ENCODE results near the gene MUC5B.
"Not testable (repeated sequence)": the region's sequence is repeated elsewhere in the genome, so short reads cannot be mapped to it uniquely, and the experiment has no call there.

MUC5B gene, protein sequence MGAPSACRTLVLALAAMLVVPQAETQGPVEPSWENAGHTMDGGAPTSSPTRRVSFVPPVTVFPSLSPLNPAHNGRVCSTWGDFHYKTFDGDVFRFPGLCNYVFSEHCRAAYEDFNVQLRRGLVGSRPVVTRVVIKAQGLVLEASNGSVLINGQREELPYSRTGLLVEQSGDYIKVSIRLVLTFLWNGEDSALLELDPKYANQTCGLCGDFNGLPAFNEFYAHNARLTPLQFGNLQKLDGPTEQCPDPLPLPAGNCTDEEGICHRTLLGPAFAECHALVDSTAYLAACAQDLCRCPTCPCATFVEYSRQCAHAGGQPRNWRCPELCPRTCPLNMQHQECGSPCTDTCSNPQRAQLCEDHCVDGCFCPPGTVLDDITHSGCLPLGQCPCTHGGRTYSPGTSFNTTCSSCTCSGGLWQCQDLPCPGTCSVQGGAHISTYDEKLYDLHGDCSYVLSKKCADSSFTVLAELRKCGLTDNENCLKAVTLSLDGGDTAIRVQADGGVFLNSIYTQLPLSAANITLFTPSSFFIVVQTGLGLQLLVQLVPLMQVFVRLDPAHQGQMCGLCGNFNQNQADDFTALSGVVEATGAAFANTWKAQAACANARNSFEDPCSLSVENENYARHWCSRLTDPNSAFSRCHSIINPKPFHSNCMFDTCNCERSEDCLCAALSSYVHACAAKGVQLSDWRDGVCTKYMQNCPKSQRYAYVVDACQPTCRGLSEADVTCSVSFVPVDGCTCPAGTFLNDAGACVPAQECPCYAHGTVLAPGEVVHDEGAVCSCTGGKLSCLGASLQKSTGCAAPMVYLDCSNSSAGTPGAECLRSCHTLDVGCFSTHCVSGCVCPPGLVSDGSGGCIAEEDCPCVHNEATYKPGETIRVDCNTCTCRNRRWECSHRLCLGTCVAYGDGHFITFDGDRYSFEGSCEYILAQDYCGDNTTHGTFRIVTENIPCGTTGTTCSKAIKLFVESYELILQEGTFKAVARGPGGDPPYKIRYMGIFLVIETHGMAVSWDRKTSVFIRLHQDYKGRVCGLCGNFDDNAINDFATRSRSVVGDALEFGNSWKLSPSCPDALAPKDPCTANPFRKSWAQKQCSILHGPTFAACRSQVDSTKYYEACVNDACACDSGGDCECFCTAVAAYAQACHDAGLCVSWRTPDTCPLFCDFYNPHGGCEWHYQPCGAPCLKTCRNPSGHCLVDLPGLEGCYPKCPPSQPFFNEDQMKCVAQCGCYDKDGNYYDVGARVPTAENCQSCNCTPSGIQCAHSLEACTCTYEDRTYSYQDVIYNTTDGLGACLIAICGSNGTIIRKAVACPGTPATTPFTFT (N-terminal part only)

DNA sequence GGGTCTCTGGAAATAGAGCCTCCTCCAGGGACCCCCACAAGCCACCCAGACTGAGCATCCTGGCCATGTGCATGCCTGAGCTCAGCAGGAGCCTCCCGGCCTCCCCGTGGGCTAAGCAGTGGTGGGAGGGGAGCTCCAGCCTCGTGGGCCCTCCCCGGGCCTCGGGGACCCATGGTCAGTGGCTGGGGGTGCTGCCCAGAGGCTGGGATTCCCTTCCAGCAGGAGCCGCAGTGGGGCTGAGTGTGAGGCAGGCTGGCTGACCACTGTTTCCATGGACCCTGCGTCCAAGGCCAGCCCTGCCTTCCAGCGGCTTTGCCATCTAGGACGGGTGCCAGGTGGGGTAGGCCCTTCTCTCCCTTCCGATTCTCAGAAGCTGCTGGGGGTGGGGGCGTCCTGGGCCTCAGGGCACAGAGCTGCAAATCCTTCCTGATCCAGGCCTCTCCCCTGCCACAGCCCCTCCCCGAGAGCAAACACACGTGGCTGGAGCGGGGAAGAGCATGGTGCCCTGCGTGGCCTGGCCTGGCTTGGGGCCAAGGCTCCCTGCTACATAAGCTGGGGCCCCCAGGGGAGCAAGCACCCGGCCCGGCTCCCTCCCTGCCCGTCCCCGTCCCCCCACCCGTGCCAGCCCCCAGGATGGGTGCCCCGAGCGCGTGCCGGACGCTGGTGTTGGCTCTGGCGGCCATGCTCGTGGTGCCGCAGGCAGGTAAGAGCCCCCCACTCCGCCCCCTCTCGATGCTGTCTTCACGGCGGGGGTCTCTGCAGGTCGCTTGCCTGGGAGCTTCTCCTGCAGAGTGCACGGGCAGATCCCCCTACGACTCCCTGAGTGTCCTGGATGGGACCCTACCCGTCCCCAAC lies at the start of gene MUC5B:
MUC5B (plus strand) TSS at position 576 of the 855 bp plus-strand sequence; CDS start at position 634, 58 bp downstream.
- DNase-seq = no peak

DNA sequence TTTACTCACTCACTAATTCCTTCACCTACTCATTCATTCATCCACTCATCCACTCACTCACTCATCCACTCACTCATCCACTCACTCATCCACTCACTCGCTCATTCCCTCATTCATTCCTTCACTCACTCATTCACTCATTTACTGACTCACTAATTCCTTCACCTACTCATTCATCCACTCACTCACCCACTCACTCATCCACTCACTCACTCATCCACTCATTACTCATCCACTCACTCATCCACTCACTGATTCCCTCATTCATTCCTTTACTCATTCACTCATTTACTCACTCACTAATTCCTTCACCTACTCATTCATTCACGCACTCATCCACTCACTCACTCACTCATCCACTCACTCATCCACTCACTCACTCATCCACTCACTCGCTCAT lies 49.5 kb upstream of the MUC5B start:
- not testable (repeated sequence) for DNase-seq

DNA sequence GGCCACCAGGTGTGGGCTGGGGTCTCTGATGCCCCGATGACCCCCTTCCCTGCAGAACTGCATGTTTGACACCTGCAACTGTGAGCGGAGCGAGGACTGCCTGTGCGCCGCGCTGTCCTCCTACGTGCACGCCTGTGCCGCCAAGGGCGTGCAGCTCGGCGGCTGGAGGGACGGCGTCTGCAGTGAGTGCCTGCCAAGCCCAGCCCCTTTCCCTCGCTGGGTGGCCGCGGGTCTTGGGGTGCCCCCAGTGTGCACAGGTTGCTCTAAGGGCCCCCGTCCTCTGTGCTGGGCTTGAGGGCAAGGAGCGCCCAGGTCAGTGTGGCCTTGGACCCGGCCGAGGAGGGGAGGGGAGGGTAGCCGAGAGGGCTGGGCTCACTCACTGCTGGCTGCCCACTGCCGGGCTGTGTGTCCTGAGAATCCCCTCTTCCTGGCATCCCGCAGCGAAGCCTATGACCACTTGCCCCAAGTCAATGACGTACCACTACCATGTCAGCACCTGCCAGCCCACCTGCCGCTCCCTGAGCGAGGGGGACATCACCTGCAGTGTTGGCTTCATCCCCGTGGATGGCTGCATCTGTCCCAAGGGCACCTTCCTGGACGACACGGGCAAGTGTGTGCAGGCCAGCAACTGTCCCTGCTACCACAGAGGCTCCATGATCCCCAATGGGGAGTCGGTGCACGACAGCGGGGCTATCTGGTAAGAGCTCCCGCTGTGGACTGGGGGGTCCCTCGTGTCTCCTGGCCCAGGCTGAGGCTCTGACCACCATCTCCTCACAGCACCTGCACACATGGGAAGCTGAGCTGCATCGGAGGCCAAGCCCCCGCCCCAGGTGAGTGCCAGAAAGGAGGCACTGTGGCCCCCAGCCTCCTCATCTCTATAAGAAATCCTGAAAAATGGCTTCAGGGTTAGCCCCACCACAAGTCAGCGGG lies 48.2 kb upstream of the MUC5B start:
- DNase-seq = no peak

DNA sequence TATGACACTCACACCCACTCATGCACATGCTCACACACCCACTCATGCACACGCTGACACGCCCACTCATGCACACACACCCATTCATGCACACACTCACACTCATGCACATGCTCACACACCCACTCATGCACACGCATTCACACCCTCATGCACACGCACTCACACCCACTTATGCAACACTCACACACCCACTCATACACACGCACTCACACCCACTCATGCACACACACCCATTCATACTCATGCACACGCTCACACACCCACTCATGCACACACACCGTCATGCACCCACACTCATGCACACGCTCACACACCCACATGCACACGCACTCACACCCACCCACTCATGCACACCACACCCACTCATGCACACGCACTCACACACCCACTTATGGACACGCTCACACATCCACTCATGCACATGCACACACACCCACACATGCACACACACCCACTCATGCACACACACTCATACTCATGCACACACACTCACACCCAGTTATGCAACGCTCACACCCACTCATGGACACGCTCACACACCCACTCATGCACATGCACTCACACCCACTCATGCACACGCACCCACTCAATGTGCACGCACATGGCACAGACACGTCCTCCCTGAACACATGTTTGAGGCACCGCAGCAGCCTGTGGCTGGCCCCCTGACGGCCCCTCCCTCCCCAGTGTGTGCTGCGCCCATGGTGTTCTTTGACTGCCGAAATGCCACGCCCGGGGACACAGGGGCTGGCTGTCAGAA lies 47.2 kb upstream of the MUC5B start:
- no peak for DNase-seq

DNA sequence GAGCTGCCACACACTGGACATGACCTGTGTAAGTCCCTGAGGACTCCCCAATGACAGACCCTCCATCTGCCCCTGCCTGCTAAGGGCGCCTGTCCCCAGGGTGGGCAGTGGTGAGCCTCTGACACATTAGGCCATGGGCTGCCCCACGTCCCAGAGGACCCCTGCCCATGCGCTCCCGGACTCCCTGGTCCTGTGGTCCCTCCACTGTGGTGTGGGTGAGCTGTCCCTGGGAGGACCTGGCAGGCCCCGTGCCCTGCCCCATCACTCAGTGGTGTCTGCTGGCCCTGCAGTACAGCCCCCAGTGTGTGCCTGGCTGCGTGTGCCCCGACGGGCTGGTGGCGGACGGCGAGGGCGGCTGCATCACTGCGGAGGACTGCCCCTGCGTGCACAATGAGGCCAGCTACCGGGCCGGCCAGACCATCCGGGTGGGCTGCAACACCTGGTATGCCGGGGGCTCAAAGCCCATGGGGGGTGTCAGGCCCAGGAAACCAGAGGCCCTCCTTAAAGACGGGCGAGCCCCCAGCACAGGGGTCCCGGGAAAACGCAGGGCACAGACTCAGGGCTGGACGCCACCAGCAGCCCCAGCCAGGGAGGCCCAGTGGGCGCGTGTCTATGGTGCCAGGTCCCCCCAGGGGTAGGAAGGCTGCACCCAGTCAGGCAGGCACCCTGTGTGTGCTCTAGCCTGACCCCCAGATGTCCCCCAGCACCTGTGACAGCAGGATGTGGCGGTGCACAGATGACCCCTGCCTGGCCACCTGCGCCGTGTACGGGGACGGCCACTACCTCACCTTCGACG lies 46.4 kb upstream of the MUC5B start:
- DNase-seq = no peak

DNA sequence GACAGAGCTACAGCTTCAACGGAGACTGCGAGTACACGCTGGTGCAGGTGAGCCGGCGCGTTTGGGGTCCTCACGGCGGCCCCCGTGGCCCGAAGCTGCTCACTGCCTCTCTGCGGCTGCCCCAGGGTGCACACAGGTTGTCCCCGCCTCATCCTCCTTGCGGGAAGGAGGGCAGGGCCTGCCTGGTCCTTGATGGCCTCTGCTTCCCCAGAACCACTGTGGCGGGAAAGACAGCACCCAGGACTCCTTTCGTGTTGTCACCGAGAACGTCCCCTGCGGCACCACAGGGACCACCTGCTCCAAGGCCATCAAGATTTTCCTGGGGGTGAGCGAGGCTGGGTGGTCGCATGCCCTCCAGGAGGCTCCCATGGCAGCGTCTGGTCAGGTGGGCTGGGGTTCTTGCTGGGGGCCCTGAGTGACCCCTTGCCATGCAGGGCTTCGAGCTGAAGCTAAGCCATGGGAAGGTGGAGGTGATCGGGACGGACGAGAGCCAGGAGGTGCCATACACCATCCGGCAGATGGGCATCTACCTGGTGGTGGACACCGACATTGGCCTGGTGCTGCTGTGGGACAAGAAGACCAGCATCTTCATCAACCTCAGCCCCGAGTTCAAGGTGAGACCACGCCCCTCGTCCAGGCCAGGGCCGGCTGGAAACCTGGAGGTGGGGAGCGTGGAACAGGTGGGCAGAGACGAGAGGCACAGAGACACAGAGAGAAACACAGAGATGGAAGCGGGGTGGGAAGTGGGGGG lies 45.7 kb upstream of the MUC5B start:
- no peak for DNase-seq

DNA sequence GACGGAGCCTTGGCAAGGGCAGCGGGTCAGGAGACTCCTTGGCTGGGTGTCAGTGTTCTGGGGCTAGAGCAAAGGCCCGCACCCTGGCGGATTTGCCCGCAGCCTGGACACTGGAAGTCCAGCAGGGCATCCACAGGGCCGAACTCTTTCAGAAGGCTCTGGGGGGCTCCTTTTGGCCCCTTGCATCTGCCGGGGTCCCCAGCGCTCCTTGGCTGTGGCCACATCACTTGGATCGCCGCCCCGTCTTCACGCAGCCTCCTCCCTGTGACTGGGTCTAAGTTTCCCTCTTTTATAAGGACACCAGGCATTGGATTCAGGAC lies 45.1 kb upstream of the MUC5B start:
- no peak for DNase-seq

DNA sequence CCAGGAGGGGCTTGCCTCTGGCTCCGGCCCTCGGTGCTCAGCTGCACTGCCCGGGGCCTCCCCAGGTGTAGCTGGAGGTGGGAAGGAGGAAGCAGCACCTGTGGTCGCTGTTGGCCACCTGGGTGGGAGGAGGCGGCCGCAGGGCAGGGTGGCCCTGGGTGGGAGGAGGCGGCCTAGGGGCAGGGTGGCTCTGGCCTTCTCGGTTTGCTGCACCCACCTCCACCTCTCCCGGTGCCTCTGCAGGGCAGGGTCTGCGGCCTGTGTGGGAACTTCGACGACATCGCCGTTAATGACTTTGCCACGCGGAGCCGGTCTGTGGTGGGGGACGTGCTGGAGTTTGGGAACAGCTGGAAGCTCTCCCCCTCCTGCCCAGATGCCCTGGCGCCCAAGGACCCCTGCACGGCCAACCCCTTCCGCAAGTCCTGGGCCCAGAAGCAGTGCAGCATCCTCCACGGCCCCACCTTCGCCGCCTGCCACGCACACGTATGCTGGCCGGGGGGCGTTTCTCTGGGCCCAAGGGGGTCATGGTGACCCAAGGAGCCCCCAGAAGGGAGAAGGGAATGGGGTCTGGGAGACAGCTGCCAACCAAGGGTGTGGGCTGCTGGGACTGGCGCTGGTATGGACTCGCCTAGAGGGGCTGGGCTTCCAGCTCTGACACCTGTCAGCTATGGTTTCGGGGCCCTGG lies 44.5 kb upstream of the MUC5B start:
- no peak for DNase-seq

DNA sequence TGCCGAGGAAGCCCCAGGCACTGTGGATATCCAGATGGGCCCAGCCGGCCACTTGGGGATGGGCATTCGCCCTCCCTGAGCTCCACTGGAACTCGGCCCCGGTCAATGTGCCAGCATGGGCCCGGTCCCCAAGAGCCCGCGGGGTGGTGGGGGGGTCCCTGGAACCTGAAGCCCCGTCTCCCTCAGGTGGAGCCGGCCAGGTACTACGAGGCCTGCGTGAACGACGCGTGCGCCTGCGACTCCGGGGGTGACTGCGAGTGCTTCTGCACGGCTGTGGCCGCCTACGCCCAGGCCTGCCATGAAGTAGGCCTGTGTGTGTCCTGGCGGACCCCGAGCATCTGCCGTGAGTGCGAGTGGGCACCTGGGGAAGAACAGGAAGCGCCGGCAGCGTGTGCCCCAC lies 44.0 kb upstream of the MUC5B start:
- DNase-seq = no peak

DNA sequence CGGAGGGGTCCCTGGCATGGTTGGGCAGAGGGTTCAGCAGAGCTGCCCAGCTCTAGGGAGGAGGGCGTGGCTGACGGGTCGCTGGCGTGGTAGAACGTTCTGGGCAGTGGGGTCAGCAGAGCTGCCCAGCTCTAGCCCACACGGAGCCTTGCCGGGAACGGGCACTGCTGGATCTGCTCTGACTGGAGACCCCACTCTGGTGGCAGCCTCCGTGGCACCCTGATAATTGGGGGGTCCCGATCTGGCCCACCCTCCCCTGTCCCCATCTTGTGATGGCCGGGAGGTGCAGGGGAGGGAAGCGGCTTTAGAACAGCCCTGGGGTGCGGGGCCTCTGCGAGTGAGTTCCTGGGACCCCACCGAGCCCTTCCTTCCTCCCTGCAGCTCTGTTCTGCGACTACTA lies 43.2 kb upstream of the MUC5B start:
- DNase-seq = no peak

DNA sequence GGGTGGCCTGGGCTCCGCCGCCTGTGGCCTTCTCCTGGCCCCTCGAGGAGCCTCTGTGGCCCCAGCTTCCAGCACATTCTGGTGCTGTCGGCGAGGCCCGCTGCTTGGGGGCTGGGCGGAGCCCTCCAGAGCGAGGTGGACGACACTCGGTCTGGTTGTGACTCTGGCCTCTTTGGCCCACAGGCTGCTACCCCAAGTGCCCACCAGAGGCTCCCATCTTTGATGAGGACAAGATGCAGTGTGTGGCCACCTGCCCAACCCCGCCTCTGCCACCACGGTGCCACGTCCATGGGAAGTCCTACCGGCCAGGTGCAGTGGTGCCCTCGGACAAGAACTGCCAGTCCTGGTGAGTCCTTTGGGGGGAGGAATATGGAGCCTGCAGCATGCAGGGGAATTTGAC lies 42.7 kb upstream of the MUC5B start:
- DNase-seq = no peak

DNA sequence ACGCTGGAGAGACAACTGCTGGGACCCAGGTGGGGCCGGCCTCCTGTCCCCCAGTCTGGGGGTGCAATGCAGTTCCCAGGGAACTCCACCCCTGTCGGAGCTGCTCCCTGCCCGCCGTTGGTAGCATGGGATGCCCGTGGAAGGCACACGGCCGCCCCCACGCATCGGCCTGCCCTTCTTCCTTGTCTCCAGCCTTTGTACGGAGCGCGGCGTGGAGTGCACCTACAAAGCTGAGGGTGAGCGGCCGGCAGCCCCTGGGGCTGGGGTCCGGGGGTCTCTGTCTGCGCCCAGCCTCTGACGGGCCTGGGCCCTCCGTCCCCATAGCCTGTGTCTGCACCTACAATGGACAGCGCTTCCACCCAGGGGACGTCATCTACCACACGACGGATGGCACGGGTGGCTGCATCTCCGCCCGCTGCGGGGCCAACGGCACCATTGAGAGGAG lies 41.9 kb upstream of the MUC5B start:
- DNase-seq = no peak

DNA sequence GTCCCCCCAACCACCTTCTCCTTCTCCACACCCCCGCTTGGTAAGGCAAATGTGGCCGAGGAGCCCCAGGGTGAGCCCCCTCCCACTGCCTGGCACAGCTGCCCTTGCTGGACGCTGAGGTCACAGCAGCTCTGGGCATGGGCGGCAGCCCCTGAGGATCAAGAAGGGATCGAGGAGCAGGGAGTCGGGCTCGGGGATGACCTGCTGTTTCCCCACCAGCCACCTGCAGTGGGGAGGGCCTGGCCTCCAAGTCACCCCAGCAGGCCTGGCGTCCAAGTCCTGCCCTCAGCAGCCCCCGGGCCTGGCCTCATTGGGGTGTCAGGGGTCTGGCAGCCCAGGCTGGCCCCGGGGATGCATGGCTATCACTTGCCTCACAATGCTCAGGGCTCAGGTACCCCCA lies 41.4 kb upstream of the MUC5B start:
- no peak for DNase-seq

DNA sequence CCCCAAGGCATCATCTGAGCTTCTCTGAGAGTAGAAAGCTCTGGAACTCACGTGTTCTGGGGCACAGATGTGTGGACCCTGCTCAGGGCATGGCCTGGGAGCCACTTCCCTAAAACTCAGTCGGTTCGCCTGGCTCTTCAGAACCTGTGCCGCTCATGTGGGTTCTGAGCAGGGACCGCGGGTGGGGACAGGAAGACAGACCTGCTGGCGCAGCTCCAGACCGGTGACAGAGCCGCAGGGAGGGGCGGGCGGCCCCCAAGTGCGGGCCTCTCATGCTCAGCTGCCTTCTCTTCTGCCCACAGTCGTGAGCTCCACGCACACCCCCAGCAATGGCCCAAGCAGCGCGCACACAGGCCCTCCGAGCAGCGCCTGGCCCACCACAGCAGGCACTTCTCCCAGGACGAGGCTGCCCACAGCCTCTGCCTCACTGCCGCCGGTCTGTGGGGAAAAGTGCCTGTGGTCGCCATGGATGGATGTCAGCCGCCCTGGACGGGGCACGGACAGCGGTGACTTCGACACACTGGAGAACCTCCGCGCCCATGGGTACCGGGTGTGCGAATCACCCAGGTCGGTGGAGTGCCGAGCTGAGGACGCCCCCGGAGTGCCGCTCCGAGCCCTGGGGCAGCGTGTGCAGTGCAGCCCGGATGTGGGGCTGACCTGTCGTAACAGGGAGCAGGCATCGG lies 40.9 kb upstream of the MUC5B start:
- DNase-seq = no peak

DNA sequence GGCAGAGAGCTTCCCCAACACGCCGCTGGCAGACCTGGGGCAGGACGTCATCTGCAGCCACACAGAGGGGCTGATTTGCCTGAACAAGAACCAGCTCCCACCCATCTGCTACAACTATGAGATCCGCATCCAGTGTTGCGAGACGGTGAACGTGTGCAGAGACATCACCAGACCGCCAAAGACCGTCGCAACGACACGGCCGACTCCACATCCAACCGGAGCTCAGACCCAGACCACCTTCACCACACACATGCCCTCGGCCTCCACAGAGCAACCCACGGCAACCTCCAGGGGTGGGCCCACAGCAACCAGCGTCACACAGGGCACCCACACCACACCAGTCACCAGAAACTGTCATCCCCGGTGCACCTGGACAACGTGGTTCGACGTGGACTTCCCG lies 38.7 kb upstream of the MUC5B start:
- DNase-seq = not testable (repeated sequence)

DNA sequence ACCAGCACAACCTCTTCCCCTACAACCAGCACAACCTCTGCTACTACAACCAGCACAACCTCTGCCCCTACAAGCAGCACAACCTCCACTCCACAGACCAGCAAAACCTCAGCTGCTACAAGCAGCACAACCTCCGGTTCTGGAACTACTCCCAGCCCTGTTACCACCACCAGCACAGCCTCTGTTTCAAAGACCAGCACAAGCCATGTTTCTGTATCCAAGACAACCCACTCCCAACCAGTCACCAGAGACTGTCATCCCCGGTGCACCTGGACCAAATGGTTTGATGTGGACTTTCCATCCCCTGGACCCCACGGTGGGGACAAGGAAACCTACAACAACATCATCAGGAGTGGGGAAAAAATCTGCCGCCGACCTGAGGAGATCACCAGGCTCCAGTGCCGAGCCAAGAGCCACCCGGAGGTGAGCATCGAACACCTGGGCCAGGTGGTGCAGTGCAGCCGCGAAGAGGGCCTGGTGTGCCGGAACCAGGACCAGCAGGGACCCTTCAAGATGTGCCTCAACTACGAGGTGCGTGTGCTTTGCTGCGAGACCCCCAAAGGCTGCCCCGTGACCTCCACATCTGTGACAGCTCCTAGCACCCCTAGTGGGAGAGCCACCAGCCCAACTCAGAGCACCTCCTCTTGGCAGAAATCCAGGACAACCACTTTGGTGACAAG lies 34.3 kb upstream of the MUC5B start:
- not testable (repeated sequence) for DNase-seq

DNA sequence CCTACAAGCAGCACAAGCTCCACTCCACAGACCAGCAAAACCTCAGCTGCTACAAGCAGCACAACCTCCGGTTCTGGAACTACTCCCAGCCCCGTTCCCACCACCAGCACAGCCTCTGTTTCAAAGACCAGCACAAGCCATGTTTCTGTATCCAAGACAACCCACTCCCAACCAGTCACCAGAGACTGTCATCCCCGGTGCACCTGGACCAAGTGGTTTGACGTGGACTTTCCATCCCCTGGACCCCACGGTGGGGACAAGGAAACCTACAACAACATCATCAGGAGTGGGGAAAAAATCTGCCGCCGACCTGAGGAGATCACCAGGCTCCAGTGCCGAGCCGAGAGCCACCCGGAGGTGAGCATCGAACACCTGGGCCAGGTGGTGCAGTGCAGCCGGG lies 33.0 kb upstream of the MUC5B start:
- DNase-seq = not testable (repeated sequence)
